HepG2 (cell line): ENCODE measurements around the gene HDDC3. TPM values are rescaled to one million over a fixed set of nuclear protein-coding genes. Genes with fewer than 3 reads are reported as not detected.

Source experiments
- ARHGAP35 ChIP-seq: sonication (generic); formaldehyde crosslinking; IDR thresholded peaks from 2 replicates; pipeline ENCODE4 v1.9.0; 2022; ENCODE audit warnings: mild to moderate bottlenecking, inconsistent platforms, moderate library complexity, missing genetic modification reagents, borderline replicate concordance
- ARID4A ChIP-seq: sonication (generic); formaldehyde crosslinking; IDR thresholded peaks from 2 replicates; pipeline ENCODE4 v1.5.0; 2020; ENCODE audit warnings: mild to moderate bottlenecking, missing genetic modification reagents, borderline replicate concordance
- BORCS8-MEF2B ChIP-seq: sonication (generic); formaldehyde crosslinking; IDR thresholded peaks from 2 replicates; pipeline ENCODE4 v1.8.0; 2022; ENCODE audit warnings: mild to moderate bottlenecking, missing genetic modification reagents
- CENPX ChIP-seq: sonication (generic); formaldehyde crosslinking; IDR thresholded peaks from 2 replicates; pipeline ENCODE4 v1.9.0; 2021; ENCODE audit warnings: mild to moderate bottlenecking, missing genetic modification reagents, moderate library complexity
- E2F5 ChIP-seq: sonication (generic); formaldehyde crosslinking; conservative IDR thresholded peaks from 2 replicates; pipeline ENCODE4 v1.4.0; 2020; ENCODE audit warnings: missing genetic modification reagents
- EHMT2 ChIP-seq: fragments of 200-600 bp; sonication (generic); IDR thresholded peaks from 2 replicates; pipeline ENCODE4 v1.7.0; 2017; ENCODE audit warnings: antibody characterized with exemption, low read depth, low read length, borderline replicate concordance
- FOXO4 ChIP-seq: sonication (generic); formaldehyde crosslinking; conservative IDR thresholded peaks from 2 replicates; pipeline ENCODE4 v1.8.1; 2023; ENCODE audit warnings: missing genetic modification reagents
- JUNB ChIP-seq: sonication (generic); formaldehyde crosslinking; IDR thresholded peaks from 2 replicates; pipeline ENCODE4 v1.8.0; 2022; ENCODE audit warnings: missing genetic modification reagents, mild to moderate bottlenecking, borderline replicate concordance
- KLF16 ChIP-seq, 2 experiments: sonication (generic) in 1 of 2; formaldehyde crosslinking in 1 of 2; IDR thresholded peaks; 2 replicates each; pipeline versions ENCODE4 v1.6.1 to v1.8.0; 2016 to 2023; ENCODE audit warnings: missing genetic modification reagents in 2 of 2, missing compliant biosample characterization in 1 of 2
- MAFG ChIP-seq: sonication (generic); formaldehyde crosslinking; IDR thresholded peaks from 2 replicates; pipeline ENCODE4 v1.5.1; 2020; ENCODE audit warnings: mild to moderate bottlenecking, missing genetic modification reagents
- MAFK ChIP-seq, 2 experiments: IDR thresholded peaks in 1 of 2; conservative IDR thresholded peaks in 1 of 2; 2 replicates each; pipeline ENCODE4 v1.6.1; 2011; ENCODE audit warnings: improper control_type of control experiment in 2 of 2, low read length in 2 of 2
- NR3C1 ChIP-seq: sonication (generic); formaldehyde crosslinking; IDR thresholded peaks from 2 replicates; pipeline ENCODE4 v1.4.0; 2020; ENCODE audit warnings: missing genetic modification reagents
- SAP130 ChIP-seq: IDR thresholded peaks from 2 replicates; pipeline ENCODE4 v1.6.1; 2016; ENCODE audit warnings: low read depth
- THAP11 ChIP-seq: IDR thresholded peaks from 2 replicates; pipeline ENCODE4 v1.6.1; 2016; ENCODE audit warnings: missing biosample characterization, missing genetic modification reagents
- ZBTB34 ChIP-seq: sonication (generic); formaldehyde crosslinking; IDR thresholded peaks from 2 replicates; pipeline ENCODE4 v1.8.0; 2022; ENCODE audit warnings: mild to moderate bottlenecking, missing genetic modification reagents
- ZBTB8A ChIP-seq: sonication (generic); formaldehyde crosslinking; IDR thresholded peaks from 2 replicates; pipeline ENCODE4 v1.4.0; 2020; ENCODE audit warnings: mild to moderate bottlenecking, low read depth, missing genetic modification reagents, borderline replicate concordance
- ZIK1 ChIP-seq: sonication (generic); formaldehyde crosslinking; IDR thresholded peaks from 2 replicates; pipeline ENCODE4 v1.5.0; 2020; ENCODE audit warnings: mild to moderate bottlenecking, low read depth, missing genetic modification reagents, borderline replicate concordance
- ZNF382 ChIP-seq: sonication (generic); formaldehyde crosslinking; IDR thresholded peaks from 2 replicates; pipeline ENCODE4 v1.5.0; 2020; ENCODE audit warnings: missing genetic modification reagents, mild to moderate bottlenecking, borderline replicate concordance
- ZNF451 ChIP-seq: sonication (generic); formaldehyde crosslinking; IDR thresholded peaks from 2 replicates; pipeline ENCODE4 v1.5.0; 2020; ENCODE audit warnings: mild to moderate bottlenecking, missing genetic modification reagents
- ZNF724P ChIP-seq: sonication (generic); formaldehyde crosslinking; IDR thresholded peaks from 2 replicates; pipeline ENCODE4 v1.8.0; 2022; ENCODE audit warnings: missing genetic modification reagents, borderline replicate concordance
- ZNF775 ChIP-seq: sonication (generic); formaldehyde crosslinking; IDR thresholded peaks from 2 replicates; pipeline ENCODE4 v1.4.0; 2020; ENCODE audit warnings: missing genetic modification reagents, mild to moderate bottlenecking, moderate library complexity, borderline replicate concordance
- polyA plus RNA-seq, 8 experiments: library from polyadenylated mRNA; depleted of rRNA in 3 of 8; stranded (reverse) in 7 of 8; unstranded in 1 of 8; fragments of >200 nt; fragmentation: Illumina TruSeq in 4 of 8; extraction: Trizol in 4 of 8; gene quantifications; 2 replicates each; pipeline versions ENCODE4 v1.2.1 to v1.2.3, GENCODE V29; 2011 to 2016; ENCODE audit warnings: low read depth in 4 of 8, missing spikeins in 1 of 8, mixed read lengths in 1 of 8; ENCODE audit not compliant: insufficient read depth in 1 of 8
- total RNA-seq, 5 experiments: library from RNA; depleted of rRNA; stranded (reverse); fragments of >200 nt; fragmentation: Illumina TruSeq; extraction: Trizol; gene quantifications; 2 replicates each; pipeline ENCODE4 v1.2.3, GENCODE V29; 2016; ENCODE audit warnings: low read depth in 1 of 5

HDDC3 gene
- total and polyA plus RNA-seq, 2 of the 13 experiments (the other 11 are each of a cell fraction or from before 2014, with no cell fraction given): 18.7 to 28.3 TPM

- TF ChIP-seq ARHGAP35 (CRISPR knock-in tag) (peak; percentile 57; the same call in 1 of the 2 replicates), ZNF775 (CRISPR knock-in tag) (no peak), KLF16 (CRISPR knock-in tag; IDR thresholded peaks at IDR 0.05) (peak in 1 of 2 experiments; percentile 50; a peak in 2 of 4 replicates), NR3C1 (CRISPR knock-in tag) (no peak), ZNF451 (0 out of 2 replicates have a peak, but pooled peaks have one; percentile 28), JUNB (CRISPR knock-in tag) (no peak), MAFK (conservative IDR thresholded peaks at IDR 0.05 in 1 of 2, IDR thresholded peaks at IDR 0.05 in 1 of 2; ENCODE audit: low read length in 2 of 2) (no peak), ZNF382 (CRISPR knock-in tag) (no peak), ZNF724P (CRISPR knock-in tag) (no peak), FOXO4 (CRISPR knock-in tag) (peak; percentile 90; the same call in 1 of the 2 replicates), THAP11 (CRISPR knock-in tag) (peak; percentile 82), MAFG (no peak), EHMT2 (no peak), ARID4A (CRISPR knock-in tag) (peak; percentile 92), BORCS8-MEF2B (CRISPR knock-in tag) (peak; percentile 71), CENPX (CRISPR knock-in tag) (no peak), ZBTB34 (CRISPR knock-in tag) (no peak), E2F5 (no peak), ZBTB8A (CRISPR knock-in tag) (no peak), SAP130 (CRISPR knock-in tag) (peak; percentile 68), ZIK1 (0 out of 2 replicates have a peak, but pooled peaks have one; percentile 75)
These were observed at the start of gene HDDC3 (continued) for GRCh38 chr15:90931828-90932659.
